ENCODE results near the gene SLC10A7.

DNA sequence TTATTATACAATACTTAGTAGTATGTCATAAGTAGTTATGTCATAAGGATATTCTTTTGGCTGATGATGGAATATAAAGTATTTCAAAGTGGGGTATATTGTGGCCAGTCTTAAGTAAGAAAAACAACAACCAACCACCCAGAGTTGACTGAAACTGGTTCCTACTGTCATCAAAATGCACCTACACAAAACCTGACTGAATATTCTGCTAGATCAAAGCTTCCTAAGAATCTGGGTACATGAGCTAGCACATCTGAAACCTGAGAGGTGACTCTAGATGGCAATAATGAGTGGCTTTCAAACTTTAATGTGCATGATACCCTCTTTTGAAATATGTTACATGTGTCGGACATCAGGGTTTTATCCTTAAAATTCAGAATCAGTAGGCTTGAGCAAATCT, 247.0 kb downstream of the SLC10A7 start:
- TF ChIP-seq, protein P1, sequence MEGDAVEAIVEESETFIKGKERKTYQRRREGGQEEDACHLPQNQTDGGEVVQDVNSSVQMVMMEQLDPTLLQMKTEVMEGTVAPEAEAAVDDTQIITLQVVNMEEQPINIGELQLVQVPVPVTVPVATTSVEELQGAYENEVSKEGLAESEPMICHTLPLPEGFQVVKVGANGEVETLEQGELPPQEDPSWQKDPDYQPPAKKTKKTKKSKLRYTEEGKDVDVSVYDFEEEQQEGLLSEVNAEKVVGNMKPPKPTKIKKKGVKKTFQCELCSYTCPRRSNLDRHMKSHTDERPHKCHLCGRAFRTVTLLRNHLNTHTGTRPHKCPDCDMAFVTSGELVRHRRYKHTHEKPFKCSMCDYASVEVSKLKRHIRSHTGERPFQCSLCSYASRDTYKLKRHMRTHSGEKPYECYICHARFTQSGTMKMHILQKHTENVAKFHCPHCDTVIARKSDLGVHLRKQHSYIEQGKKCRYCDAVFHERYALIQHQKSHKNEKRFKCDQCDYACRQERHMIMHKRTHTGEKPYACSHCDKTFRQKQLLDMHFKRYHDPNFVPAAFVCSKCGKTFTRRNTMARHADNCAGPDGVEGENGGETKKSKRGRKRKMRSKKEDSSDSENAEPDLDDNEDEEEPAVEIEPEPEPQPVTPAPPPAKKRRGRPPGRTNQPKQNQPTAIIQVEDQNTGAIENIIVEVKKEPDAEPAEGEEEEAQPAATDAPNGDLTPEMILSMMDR (IDR thresholded peaks at IDR 0.05) = no peak
- TF ChIP-seq EZH2 (IDR thresholded peaks at IDR 0.05; ENCODE audit: borderline replicate concordance, insufficient read depth, low read depth, low read length, poor library complexity, severe bottlenecking) = no peak

All from B cell (primary cell).